H1 (cell line): Measurements from ENCODE around the gene ZCCHC17.

Experiments
- CBX5 ChIP-seq: fragments of 300-800, 300-1000 bp; sonication (generic); IDR thresholded peaks from 2 replicates; pipeline ENCODE4 v1.7.1; 2016; ENCODE audit warnings: antibody characterized with exemption, low read length, low read depth
- CEBPB ChIP-seq: IDR thresholded peaks from 2 replicates; pipeline ENCODE4 v1.6.1; 2012; ENCODE audit warnings: low read depth, low read length
- CHD2 ChIP-seq: IDR thresholded peaks from 2 replicates; pipeline ENCODE4 v1.6.1; 2012; ENCODE audit warnings: low read length, improper control_type of control experiment
- POLR2AphosphoS5 ChIP-seq: IDR thresholded peaks from 2 replicates; pipeline ENCODE4 v1.6.1; 2011; ENCODE audit warnings: low read depth, low read length
- SRF ChIP-seq: IDR thresholded peaks from 2 replicates; pipeline ENCODE4 v1.6.1; 2011; ENCODE audit warnings: mild to moderate bottlenecking, low read depth, low read length, moderate library complexity
- TF ChIP-seq, protein P1 (sequence below): IDR thresholded peaks from 2 replicates; pipeline ENCODE4 v1.6.1; 2011; ENCODE audit warnings: low read length, improper control_type of control experiment
- TF ChIP-seq, protein P2 (sequence below), 3 experiments: IDR thresholded peaks; 1 replicate in 2 of 3; 2 replicates in 1 of 3; pipeline versions ENCODE4 v1.5.1 to v1.6.1; 2011; ENCODE audit warnings: low read length in 3 of 3, mild to moderate bottlenecking in 3 of 3, inconsistent platforms in 2 of 3, low read depth in 1 of 3, moderate library complexity in 1 of 3; ENCODE audit not compliant: insufficient read depth in 1 of 3; ENCODE audit errors: control extremely low read depth in 1 of 3

DNA sequence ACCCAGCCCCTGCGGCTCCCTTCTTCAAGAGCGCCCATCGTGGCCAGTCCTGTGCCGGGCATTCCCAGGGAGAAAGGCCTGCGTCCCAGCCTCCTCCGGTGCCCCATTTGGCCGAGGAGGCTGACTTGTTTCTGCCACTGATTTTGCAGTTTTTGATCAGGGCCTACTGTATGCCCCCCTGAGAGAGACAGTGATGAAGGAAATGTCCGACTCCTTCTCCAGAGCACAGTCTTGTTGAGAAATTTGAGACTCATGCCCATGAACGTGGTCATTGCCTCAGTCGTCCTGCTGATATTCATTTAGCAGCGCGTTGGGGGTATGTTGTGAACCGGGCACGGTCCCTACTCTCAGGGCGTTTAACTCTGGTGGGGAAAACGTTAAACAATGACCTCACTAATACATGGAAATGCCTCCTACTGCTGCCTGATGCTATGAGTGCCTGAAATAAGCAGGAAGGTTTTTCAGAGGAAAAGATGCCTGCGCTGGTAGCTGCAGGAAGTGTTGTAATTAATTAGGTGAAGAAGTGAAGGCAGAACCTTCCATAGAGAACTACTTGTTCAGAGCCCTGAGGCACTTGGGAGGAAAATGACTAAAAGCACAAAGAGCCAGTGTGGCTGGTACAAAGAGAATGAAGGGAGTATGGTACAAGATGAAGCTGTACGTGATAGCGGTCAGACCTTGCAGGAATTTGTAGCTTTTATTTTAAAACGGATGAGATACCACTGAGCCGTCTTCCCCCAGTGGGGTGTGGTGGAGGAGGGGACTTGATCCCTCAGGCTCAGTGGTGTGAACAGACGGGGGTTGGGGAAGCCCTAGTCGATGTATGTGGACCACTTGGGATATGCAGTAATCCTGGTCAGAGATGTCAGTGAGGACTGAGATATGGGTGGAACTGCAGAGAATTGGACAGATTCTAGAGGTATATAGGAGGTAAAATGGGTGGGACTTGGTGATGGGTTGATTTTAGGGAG, 730 bp downstream of the ZCCHC17 start:
- TF ChIP-seq CBX5 = no peak
- TF ChIP-seq, protein P1, sequence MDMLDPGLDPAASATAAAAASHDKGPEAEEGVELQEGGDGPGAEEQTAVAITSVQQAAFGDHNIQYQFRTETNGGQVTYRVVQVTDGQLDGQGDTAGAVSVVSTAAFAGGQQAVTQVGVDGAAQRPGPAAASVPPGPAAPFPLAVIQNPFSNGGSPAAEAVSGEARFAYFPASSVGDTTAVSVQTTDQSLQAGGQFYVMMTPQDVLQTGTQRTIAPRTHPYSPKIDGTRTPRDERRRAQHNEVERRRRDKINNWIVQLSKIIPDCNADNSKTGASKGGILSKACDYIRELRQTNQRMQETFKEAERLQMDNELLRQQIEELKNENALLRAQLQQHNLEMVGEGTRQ = no peak
- TF ChIP-seq POLR2AphosphoS5 = no peak
- no peak for TF ChIP-seq CHD2
- no peak for TF ChIP-seq CEBPB
- no peak for TF ChIP-seq SRF
- TF ChIP-seq, protein P2, sequence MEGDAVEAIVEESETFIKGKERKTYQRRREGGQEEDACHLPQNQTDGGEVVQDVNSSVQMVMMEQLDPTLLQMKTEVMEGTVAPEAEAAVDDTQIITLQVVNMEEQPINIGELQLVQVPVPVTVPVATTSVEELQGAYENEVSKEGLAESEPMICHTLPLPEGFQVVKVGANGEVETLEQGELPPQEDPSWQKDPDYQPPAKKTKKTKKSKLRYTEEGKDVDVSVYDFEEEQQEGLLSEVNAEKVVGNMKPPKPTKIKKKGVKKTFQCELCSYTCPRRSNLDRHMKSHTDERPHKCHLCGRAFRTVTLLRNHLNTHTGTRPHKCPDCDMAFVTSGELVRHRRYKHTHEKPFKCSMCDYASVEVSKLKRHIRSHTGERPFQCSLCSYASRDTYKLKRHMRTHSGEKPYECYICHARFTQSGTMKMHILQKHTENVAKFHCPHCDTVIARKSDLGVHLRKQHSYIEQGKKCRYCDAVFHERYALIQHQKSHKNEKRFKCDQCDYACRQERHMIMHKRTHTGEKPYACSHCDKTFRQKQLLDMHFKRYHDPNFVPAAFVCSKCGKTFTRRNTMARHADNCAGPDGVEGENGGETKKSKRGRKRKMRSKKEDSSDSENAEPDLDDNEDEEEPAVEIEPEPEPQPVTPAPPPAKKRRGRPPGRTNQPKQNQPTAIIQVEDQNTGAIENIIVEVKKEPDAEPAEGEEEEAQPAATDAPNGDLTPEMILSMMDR (IDR thresholded peaks at IDR 0.05; ENCODE audit: control extremely low read depth in 1 of 3, insufficient read depth in 1 of 3, low read depth in 1 of 3, low read length in 3 of 3) = no peak
